OCI-LY3 (cell line): ENCODE data around the gene OR1I1.

Experiments
- CTCF ChIP-seq: fragments of 200-600, 300-600 bp; sonication (generic); IDR thresholded peaks from 2 replicates; pipeline ENCODE4 v1.5.1; 2014; ENCODE audit warnings: antibody characterized with exemption, low read length, low read depth
- EZH2phosphoT487 ChIP-seq: fragments of 200-600 bp; shearing (Covaris generic); IDR thresholded peaks from 2 replicates; pipeline ENCODE4 v1.6.1; 2018; ENCODE audit warnings: antibody characterized with exemption, mixed run types, low read depth

GRCh38 chr19:15104411-15104810 lies 22.4 kb downstream of the OR1I1 start:
- TF ChIP-seq EZH2phosphoT487 (no peak), CTCF (no peak)
